SU-DHL-6 (cell line): ENCODE results near the gene DYNLRB1.

ENCODE experiments used
- CTCF ChIP-seq: fragments of 200-600 bp; sonication (generic); IDR thresholded peaks from one replicate; pipeline ENCODE4 v1.5.1; 2017; ENCODE audit warnings: antibody characterized with exemption, mild to moderate bottlenecking, low read length, moderate library complexity; ENCODE audit not compliant: insufficient read depth, poor library complexity, severe bottlenecking
- EZH2phosphoT487 ChIP-seq: fragments of 200-600 bp; sonication (generic), shearing (Covaris generic); conservative IDR thresholded peaks from 2 replicates; pipeline ENCODE4 v1.6.1; 2018; ENCODE audit warnings: mild to moderate bottlenecking, antibody characterized with exemption, low read length, moderate library complexity, mixed read lengths

GRCh38 chr20:34529742-34530141, 13.5 kb downstream of the DYNLRB1 start:
- TF ChIP-seq CTCF (no peak), EZH2phosphoT487 (no peak)
